HEK293 (cell line): ENCODE measurements around the gene MSI2.

Source experiments
- CTCF ChIA-PET: fragments of 350-600 bp; formaldehyde crosslinking; extraction: SDS; loops from one replicate; lab custom pipeline; 2021; ENCODE audit warnings: antibody characterized with exemption; lab: Yijun Ruan, JAX
- POLR2A ChIA-PET: fragments of 300-600 bp; formaldehyde crosslinking; extraction: SDS; loops from one replicate; lab custom pipeline; 2020; ENCODE audit warnings: antibody characterized with exemption, inconsistent platforms; lab: Yijun Ruan, JAX
- H3K27ac ChIP-seq: fragments of 200-500 bp; sonication (Bioruptor generic); 2 replicates; pipeline ENCODE4 v1.5.1; 2014; ENCODE audit warnings: low read depth, low read length, control low read depth, inconsistent platforms; ENCODE audit errors: extremely low read depth
- H3K36me3 ChIP-seq, 2 experiments: fragments of 200-500 bp in 1 of 2; sonication (Bioruptor generic) in 1 of 2; 1 replicate in 1 of 2; 2 replicates in 1 of 2; pipeline ENCODE4 v1.5.1; 2014 to 2017; ENCODE audit warnings: inconsistent platforms in 2 of 2, low read length in 2 of 2; ENCODE audit not compliant: control insufficient read depth in 2 of 2, insufficient read depth in 1 of 2
- H3K4me1 ChIP-seq: fragments of 200-500 bp; sonication (Bioruptor generic); 2 replicates; pipeline ENCODE4 v1.5.1; 2014; ENCODE audit warnings: mild to moderate bottlenecking, low read length, inconsistent platforms; ENCODE audit not compliant: control insufficient read depth, insufficient read depth
- H3K4me3 ChIP-seq: 2 replicates; pipeline ENCODE4 v1.5.1; 2011; ENCODE audit warnings: low read depth, mild to moderate bottlenecking, control low read depth, low read length, moderate library complexity
- H3K9me3 ChIP-seq: fragments of 200-500 bp; sonication (Bioruptor generic); 2 replicates; pipeline ENCODE4 v1.5.1; 2014; ENCODE audit warnings: low read depth, low read length, inconsistent platforms; ENCODE audit not compliant: control insufficient read depth, insufficient read depth
- GFI1B ChIP-seq: fragments of 450-650 bp; formaldehyde crosslinking; IDR thresholded peaks from 2 replicates; pipeline ENCODE4 v1.5.1; 2016; ENCODE audit warnings: missing biosample characterization, missing genetic modification characterization
- GLI2 ChIP-seq: fragments of 450-650 bp; formaldehyde crosslinking; IDR thresholded peaks from 2 replicates; pipeline ENCODE4; 2017; ENCODE audit warnings: missing biosample characterization, missing genetic modification characterization, low read depth, borderline replicate concordance
- GLIS2 ChIP-seq: fragments of 450-650 bp; formaldehyde crosslinking; IDR thresholded peaks from 2 replicates; pipeline ENCODE4 v1.5.1; 2016; ENCODE audit warnings: missing biosample characterization, missing genetic modification characterization
- IKZF3 ChIP-seq: fragments of 450-650 bp; IDR thresholded peaks from 2 replicates; pipeline ENCODE4 v1.5.0; 2018; ENCODE audit warnings: missing biosample characterization, mild to moderate bottlenecking, missing genetic modification characterization, moderate library complexity
- MEIS1 ChIP-seq: sonication (generic); formaldehyde crosslinking; IDR thresholded peaks from 2 replicates; pipeline ENCODE4 v1.8.1; 2022; ENCODE audit warnings: missing genetic modification reagents, mild to moderate bottlenecking, borderline replicate concordance
- REPIN1 ChIP-seq: fragments of 450-650 bp; formaldehyde crosslinking; IDR thresholded peaks from 2 replicates; pipeline ENCODE4 v1.5.1; 2017; ENCODE audit warnings: missing biosample characterization, missing genetic modification characterization, low read depth
- SP3 ChIP-seq: fragments of 450-650 bp; formaldehyde crosslinking; IDR thresholded peaks from 2 replicates; pipeline ENCODE4 v1.5.1; 2016; ENCODE audit warnings: missing biosample characterization, missing genetic modification characterization
- TRIM28 ChIP-seq: IDR thresholded peaks from 2 replicates; pipeline ENCODE4 v1.6.1; 2011; ENCODE audit warnings: low read length, control low read depth, borderline replicate concordance
- ZBTB8A ChIP-seq: fragments of 450-650 bp; formaldehyde crosslinking; IDR thresholded peaks from 2 replicates; pipeline ENCODE4 v1.5.1; 2016; ENCODE audit warnings: missing biosample characterization, missing genetic modification characterization
- ZNF112 ChIP-seq: fragments of 450-650 bp; formaldehyde crosslinking; IDR thresholded peaks from 2 replicates; pipeline ENCODE4 v1.5.0; 2017; ENCODE audit warnings: missing biosample characterization, missing genetic modification characterization
- ZNF175 ChIP-seq: fragments of 450-650 bp; formaldehyde crosslinking; IDR thresholded peaks from 2 replicates; pipeline ENCODE4 v1.5.1; 2016; ENCODE audit warnings: missing biosample characterization, missing genetic modification characterization
- ZNF19 ChIP-seq: fragments of 450-650 bp; formaldehyde crosslinking; IDR thresholded peaks from 2 replicates; pipeline ENCODE4; 2016; ENCODE audit warnings: missing biosample characterization, missing genetic modification characterization, low read depth
- ZNF2 ChIP-seq: fragments of 450-650 bp; formaldehyde crosslinking; IDR thresholded peaks from 2 replicates; pipeline ENCODE4 v1.5.1; 2016; ENCODE audit warnings: missing biosample characterization, missing genetic modification characterization
- ZNF214 ChIP-seq: fragments of 450-650 bp; formaldehyde crosslinking; IDR thresholded peaks from 2 replicates; pipeline ENCODE4 v1.5.1; 2017; ENCODE audit warnings: missing biosample characterization, mild to moderate bottlenecking, missing genetic modification characterization, borderline replicate concordance
- ZNF266 ChIP-seq: fragments of 450-650 bp; formaldehyde crosslinking; IDR thresholded peaks from 2 replicates; pipeline ENCODE4 v1.5.1; 2016; ENCODE audit warnings: missing biosample characterization, missing genetic modification characterization, low read depth
- ZNF426 ChIP-seq: fragments of 450-650 bp; formaldehyde crosslinking; IDR thresholded peaks from 2 replicates; pipeline ENCODE4 v1.5.1; 2017; ENCODE audit warnings: missing biosample characterization, missing genetic modification characterization, mild to moderate bottlenecking, inconsistent platforms, moderate library complexity
- ZNF48 ChIP-seq: fragments of 450-650 bp; formaldehyde crosslinking; IDR thresholded peaks from 2 replicates; pipeline ENCODE4 v1.5.1; 2016; ENCODE audit warnings: missing biosample characterization, missing genetic modification characterization
- ZNF548 ChIP-seq: fragments of 450-650 bp; formaldehyde crosslinking; IDR thresholded peaks from 2 replicates; pipeline ENCODE4 v1.5.1; 2016; ENCODE audit warnings: missing biosample characterization, missing genetic modification characterization
- ZNF549 ChIP-seq: fragments of 450-650 bp; IDR thresholded peaks from 2 replicates; pipeline ENCODE4 v1.5.1; 2018; ENCODE audit warnings: missing biosample characterization, missing genetic modification characterization, mild to moderate bottlenecking, inconsistent platforms, moderate library complexity
- ZNF658 ChIP-seq: fragments of 450-650 bp; formaldehyde crosslinking; IDR thresholded peaks from 2 replicates; pipeline ENCODE4; 2016; ENCODE audit warnings: missing biosample characterization, missing genetic modification characterization
- ZNF660 ChIP-seq: fragments of 450-650 bp; IDR thresholded peaks from 2 replicates; pipeline ENCODE4 v1.5.1; 2018; ENCODE audit warnings: missing biosample characterization, mild to moderate bottlenecking, missing genetic modification characterization
- ZNF707 ChIP-seq: fragments of 450-650 bp; formaldehyde crosslinking; IDR thresholded peaks from 2 replicates; pipeline ENCODE4 v1.5.1; 2016; ENCODE audit warnings: missing biosample characterization, missing genetic modification characterization
- ZNF76 ChIP-seq: fragments of 450-650 bp; formaldehyde crosslinking; IDR thresholded peaks from 2 replicates; pipeline ENCODE4; 2016; ENCODE audit warnings: low read depth, missing biosample characterization, missing genetic modification characterization, borderline replicate concordance
- TF ChIP-seq, protein P1 (sequence below): fragments of 450-650 bp; formaldehyde crosslinking; optimal IDR thresholded peaks from 2 replicates; pipeline ENCODE3; 2016; ENCODE audit warnings: missing biosample characterization, mild to moderate bottlenecking, missing genetic modification characterization
- TF ChIP-seq, protein P2 (sequence below): fragments of 450-650 bp; formaldehyde crosslinking; IDR thresholded peaks from 2 replicates; pipeline ENCODE4 v1.5.1; 2016; ENCODE audit warnings: missing biosample characterization, missing genetic modification characterization, borderline replicate concordance
- TF ChIP-seq, protein P3 (sequence below): fragments of 450-650 bp; formaldehyde crosslinking; IDR thresholded peaks from 2 replicates; pipeline ENCODE4 v1.5.1; 2016; ENCODE audit warnings: missing biosample characterization, missing genetic modification characterization

The MSI2 gene

DNA sequence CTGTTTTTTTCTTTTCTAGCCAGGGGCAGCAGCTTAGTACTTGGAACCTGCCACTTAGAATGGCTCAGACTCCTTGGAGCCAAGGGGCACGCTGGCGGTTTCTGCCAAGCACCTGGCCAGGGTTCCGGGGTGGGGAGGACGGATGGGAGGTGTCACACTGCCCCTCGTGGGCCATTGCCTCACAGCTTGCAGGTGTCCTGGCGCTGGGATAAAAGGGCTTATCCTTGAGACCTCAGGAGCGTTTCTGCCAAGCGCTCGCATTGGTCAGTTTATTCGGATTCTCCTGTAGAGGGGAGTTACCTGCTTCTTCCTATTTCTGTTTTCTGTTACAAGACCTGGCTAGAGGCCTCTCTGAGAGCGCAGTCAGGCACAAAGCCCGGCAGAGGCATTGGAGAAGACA, 234.6 kb downstream of the MSI2 start:
- ChIA-PET POLR2A (no interaction called here), CTCF (no interaction called here)
- Histone ChIP-seq H3K4me3 (no peak overlapping the region), H3K27ac (no peak overlapping the region), H3K9me3 (no peaks in the 10 kb centered on the region), H3K4me1 (no peaks in the 10 kb centered on the region), H3K36me3 (no peaks in the 10 kb centered on the region)
- TF ChIP-seq ZNF48 (tag by site-specific recombination) (no peak), ZNF112 (tag by site-specific recombination) (no peak), ZNF707 (no peak), IKZF3 (tag by site-specific recombination) (no peak), ZNF658 (tag by site-specific recombination) (no peak), TRIM28 (no peak), GFI1B (tag by site-specific recombination) (no peak), ZNF266 (no peak), ZNF2 (tag by site-specific recombination) (no peak), SP3 (tag by site-specific recombination) (no peak), ZNF548 (tag by site-specific recombination) (no peak), ZNF214 (tag by site-specific recombination) (no peak), ZNF549 (tag by site-specific recombination) (no peak), ZNF426 (tag by site-specific recombination) (no peak), ZNF76 (no peak), GLIS2 (tag by site-specific recombination) (no peak)
- TF ChIP-seq, protein P1, sequence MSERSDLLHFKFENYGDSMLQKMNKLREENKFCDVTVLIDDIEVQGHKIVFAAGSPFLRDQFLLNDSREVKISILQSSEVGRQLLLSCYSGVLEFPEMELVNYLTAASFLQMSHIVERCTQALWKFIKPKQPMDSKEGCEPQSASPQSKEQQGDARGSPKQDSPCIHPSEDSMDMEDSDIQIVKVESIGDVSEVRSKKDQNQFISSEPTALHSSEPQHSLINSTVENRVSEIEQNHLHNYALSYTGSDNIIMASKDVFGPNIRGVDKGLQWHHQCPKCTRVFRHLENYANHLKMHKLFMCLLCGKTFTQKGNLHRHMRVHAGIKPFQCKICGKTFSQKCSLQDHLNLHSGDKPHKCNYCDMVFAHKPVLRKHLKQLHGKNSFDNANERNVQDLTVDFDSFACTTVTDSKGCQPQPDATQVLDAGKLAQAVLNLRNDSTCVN (tag by site-specific recombination): no peak
- TF ChIP-seq, protein P2, sequence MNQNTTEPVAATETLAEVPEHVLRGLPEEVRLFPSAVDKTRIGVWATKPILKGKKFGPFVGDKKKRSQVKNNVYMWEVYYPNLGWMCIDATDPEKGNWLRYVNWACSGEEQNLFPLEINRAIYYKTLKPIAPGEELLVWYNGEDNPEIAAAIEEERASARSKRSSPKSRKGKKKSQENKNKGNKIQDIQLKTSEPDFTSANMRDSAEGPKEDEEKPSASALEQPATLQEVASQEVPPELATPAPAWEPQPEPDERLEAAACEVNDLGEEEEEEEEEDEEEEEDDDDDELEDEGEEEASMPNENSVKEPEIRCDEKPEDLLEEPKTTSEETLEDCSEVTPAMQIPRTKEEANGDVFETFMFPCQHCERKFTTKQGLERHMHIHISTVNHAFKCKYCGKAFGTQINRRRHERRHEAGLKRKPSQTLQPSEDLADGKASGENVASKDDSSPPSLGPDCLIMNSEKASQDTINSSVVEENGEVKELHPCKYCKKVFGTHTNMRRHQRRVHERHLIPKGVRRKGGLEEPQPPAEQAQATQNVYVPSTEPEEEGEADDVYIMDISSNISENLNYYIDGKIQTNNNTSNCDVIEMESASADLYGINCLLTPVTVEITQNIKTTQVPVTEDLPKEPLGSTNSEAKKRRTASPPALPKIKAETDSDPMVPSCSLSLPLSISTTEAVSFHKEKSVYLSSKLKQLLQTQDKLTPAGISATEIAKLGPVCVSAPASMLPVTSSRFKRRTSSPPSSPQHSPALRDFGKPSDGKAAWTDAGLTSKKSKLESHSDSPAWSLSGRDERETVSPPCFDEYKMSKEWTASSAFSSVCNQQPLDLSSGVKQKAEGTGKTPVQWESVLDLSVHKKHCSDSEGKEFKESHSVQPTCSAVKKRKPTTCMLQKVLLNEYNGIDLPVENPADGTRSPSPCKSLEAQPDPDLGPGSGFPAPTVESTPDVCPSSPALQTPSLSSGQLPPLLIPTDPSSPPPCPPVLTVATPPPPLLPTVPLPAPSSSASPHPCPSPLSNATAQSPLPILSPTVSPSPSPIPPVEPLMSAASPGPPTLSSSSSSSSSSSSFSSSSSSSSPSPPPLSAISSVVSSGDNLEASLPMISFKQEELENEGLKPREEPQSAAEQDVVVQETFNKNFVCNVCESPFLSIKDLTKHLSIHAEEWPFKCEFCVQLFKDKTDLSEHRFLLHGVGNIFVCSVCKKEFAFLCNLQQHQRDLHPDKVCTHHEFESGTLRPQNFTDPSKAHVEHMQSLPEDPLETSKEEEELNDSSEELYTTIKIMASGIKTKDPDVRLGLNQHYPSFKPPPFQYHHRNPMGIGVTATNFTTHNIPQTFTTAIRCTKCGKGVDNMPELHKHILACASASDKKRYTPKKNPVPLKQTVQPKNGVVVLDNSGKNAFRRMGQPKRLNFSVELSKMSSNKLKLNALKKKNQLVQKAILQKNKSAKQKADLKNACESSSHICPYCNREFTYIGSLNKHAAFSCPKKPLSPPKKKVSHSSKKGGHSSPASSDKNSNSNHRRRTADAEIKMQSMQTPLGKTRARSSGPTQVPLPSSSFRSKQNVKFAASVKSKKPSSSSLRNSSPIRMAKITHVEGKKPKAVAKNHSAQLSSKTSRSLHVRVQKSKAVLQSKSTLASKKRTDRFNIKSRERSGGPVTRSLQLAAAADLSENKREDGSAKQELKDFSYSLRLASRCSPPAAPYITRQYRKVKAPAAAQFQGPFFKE (tag by site-specific recombination): no peak

DNA sequence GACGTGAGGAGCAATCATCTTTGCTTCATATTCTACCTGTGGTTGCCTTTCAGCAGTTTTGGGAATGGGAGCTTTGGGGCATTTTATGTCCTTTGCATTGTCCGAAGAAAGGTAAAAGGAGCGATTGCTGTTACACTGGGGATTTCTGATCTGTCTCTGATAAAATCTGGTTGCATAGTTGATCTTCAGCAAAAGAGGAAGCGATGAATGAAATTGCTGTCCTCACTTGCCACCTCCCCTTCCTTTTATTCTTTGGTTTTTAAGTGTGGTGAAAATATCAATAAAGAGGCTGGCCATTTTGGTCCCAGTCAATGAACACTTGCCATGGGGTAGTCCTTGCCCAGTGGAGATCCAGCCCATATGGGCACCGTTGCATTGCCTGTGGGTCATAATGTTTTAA, 236.8 kb downstream of the MSI2 start:
- CTCF ChIA-PET: interaction anchor here (0.9 kb wide), 1 partner anchor 12 kb away, joined by 3 read pairs; no protein-coding TSS in a partner anchor
- TF ChIP-seq ZBTB8A (tag by site-specific recombination): no peak
- TF ChIP-seq REPIN1: no peak
- TF ChIP-seq ZNF175 (tag by site-specific recombination): no peak
- no peak for TF ChIP-seq ZNF19
- no peak for TF ChIP-seq ZNF658 (tag by site-specific recombination)
- no peak for TF ChIP-seq MEIS1 (CRISPR knock-in tag)
- TF ChIP-seq, protein P3, sequence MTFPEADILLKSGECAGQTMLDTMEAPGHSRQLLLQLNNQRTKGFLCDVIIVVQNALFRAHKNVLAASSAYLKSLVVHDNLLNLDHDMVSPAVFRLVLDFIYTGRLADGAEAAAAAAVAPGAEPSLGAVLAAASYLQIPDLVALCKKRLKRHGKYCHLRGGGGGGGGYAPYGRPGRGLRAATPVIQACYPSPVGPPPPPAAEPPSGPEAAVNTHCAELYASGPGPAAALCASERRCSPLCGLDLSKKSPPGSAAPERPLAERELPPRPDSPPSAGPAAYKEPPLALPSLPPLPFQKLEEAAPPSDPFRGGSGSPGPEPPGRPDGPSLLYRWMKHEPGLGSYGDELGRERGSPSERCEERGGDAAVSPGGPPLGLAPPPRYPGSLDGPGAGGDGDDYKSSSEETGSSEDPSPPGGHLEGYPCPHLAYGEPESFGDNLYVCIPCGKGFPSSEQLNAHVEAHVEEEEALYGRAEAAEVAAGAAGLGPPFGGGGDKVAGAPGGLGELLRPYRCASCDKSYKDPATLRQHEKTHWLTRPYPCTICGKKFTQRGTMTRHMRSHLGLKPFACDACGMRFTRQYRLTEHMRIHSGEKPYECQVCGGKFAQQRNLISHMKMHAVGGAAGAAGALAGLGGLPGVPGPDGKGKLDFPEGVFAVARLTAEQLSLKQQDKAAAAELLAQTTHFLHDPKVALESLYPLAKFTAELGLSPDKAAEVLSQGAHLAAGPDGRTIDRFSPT (tag by site-specific recombination): no peak
- TF ChIP-seq GLI2 (tag by site-specific recombination): no peak
- TF ChIP-seq ZNF660 (tag by site-specific recombination): no peak

More for the DNA sequence above, 236.8 kb downstream of the MSI2 start:
- no peaks in the 10 kb centered on the region for H3K9me3 ChIP-seq
- H3K4me1 ChIP-seq: no peaks in the 10 kb centered on the region
- POLR2A ChIA-PET: no interaction called here
- H3K27ac ChIP-seq: no peak overlapping the region
- H3K4me3 ChIP-seq: no peak overlapping the region
- H3K36me3 ChIP-seq: no peaks in the 10 kb centered on the region
